IPS-NIHi7 (cell line): Measurements from ENCODE around the gene OR11H7.
"Not testable (repeated sequence)": the region's sequence is repeated elsewhere in the genome, so short reads cannot be mapped to it uniquely, and the experiment has no call there.

Source experiments
- DNase-seq: peaks from one replicate; pipeline ENCODE4 v3.0.0; 2012; ENCODE audit warnings: mixed read lengths; ENCODE audit errors: extremely low spot score

OR11H7 gene

DNA sequence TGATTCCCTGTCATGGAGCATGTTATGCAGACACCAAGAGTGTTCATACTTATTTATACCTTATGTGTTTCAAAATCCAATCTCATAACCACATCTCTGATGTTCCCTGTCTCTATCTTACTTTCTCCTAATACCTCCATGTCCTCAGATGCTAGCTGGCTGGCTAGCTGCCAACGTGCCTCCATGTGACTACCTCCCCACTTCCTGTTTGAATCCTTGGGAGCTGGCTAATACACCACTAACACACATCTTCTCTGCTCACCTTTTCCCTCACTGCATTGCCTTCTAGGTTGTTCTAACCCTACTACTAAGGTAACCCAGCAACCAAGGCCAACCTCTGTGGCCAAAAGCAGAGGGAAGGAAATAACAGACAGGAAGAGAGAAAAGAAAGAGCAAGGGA, 49.6 kb downstream of the OR11H7 start:
- no peak for DNase-seq

DNA sequence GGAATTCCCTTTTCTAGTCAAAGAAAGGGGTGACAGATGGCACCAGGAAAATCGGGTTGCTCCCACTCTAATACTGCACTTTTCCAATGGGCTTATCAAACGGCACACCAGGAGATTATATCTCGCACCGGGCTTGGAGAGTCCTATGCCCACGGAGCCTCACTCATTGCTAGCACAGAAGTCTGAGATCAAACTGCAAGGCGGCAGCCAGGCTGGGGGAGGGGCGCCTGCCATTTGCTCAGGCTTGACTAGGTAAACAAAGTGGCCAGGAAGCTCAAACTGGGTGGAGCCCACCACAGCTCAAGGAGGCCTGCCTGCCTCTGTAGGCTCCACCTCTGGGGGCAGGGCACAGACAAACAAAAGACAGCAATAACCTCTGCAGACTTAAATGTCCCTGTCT, 51.5 kb downstream of the OR11H7 start:
- DNase-seq: not testable (repeated sequence)
